Right ventricle myocardium inferior (tissue), 1 donor: Measurements from ENCODE around the gene DCLK2. TPM values are rescaled to one million over a fixed set of nuclear protein-coding genes. Genes with fewer than 3 reads are reported as not detected.
"Not testable (repeated sequence)": the region's sequence is repeated elsewhere in the genome, so short reads cannot be mapped to it uniquely, and the experiment has no call there.

Experiments
- ATAC-seq: fragments of 200-7000 bp; cut with Tn5 transposase; one replicate; pipeline ENCODE4 v1.9.1; 2020; ENCODE audit warnings: mild to moderate bottlenecking, moderate library complexity
- DNase-seq: peaks from one replicate; pipeline ENCODE4 v3.0.0; 2021; ENCODE audit errors: missing footprints
- intact Hi-C: fragments of 100-400 bp; cut with DNase I; formaldehyde crosslinking; loops from one replicate; pipeline ENCODE4 v1.11.0; 2022
- total RNA-seq: library from RNA; stranded (reverse); fragmentation: NEBNext Ultra II Directional; extraction: Animal tissue kit (Norgen Biotek cat#: 25700); gene quantifications from one replicate; pipeline ENCODE4 v1.2.1, GENCODE V29; 2021
- donor health status: DM: no; HTN: yes; CAD: no; lungs with severe emphysema.

DCLK2 gene
- total RNA-seq, 1 donor from 2014 or later = 19.9 TPM

GRCh38 chr4:150173982-150174398, 95.7 kb downstream of the DCLK2 start:
- DNase-seq (no peak), ATAC-seq (no peak)
- intact Hi-C loops = no loop called here

- intact Hi-C loops = no loop called here
- ATAC-seq (peak; percentile 86), DNase-seq (no peak)
These were observed 98.3 kb downstream of the DCLK2 start for GRCh38 chr4:150176547-150176946.

GRCh38 chr4:150178161-150178560, 99.9 kb downstream of the DCLK2 start:
- DNase-seq (no peak), ATAC-seq (no peak)
- intact Hi-C loops = no loop called here

- intact Hi-C loops = loop anchor here (5.0 kb wide), 1 partner anchor 104 kb away; the partner anchor contains the start of gene DCLK2
- ATAC-seq (peak; percentile 31), DNase-seq (no peak)
These were observed 103.3 kb downstream of the DCLK2 start for GRCh38 chr4:150181536-150181935.

- no peak for ATAC-seq
- DNase-seq = no peak
- intact Hi-C loops = loop anchor here (5.0 kb wide), 1 partner anchor 105 kb away; the partner anchor contains the start of gene DCLK2
These were observed 104.5 kb downstream of the DCLK2 start for GRCh38 chr4:150182794-150183193.

GRCh38 chr4:150185033-150185432, 106.8 kb downstream of the DCLK2 start:
- DNase-seq, intact Hi-C loops, ATAC-seq: not testable (repeated sequence)

GRCh38 chr4:150192986-150193385, 114.7 kb downstream of the DCLK2 start:
- no peak for ATAC-seq
- intact Hi-C loops = no loop called here

GRCh38 chr4:150197256-150197655, 119.0 kb downstream of the DCLK2 start:
- intact Hi-C loops, DNase-seq, ATAC-seq: not testable (repeated sequence)

More at GRCh38 chr4:150192986-150193385, 114.7 kb downstream of the DCLK2 start:
- no peak for DNase-seq

- intact Hi-C loops = no loop called here
- DNase-seq (no peak), ATAC-seq (no peak)
These were observed 120.8 kb downstream of the DCLK2 start for GRCh38 chr4:150199056-150199455.

GRCh38 chr4:150205016-150205415, 126.8 kb downstream of the DCLK2 start:
- DNase-seq (no peak), ATAC-seq (no peak)
- intact Hi-C loops = no loop called here

- DNase-seq (no peak), ATAC-seq (no peak)
- intact Hi-C loops = no loop called here
These were observed 128.0 kb downstream of the DCLK2 start for GRCh38 chr4:150206265-150206664.

GRCh38 chr4:150206954-150207353, 128.7 kb downstream of the DCLK2 start:
- intact Hi-C loops = no loop called here
- ATAC-seq (no peak), DNase-seq (no peak)

- DNase-seq = no peak
- ATAC-seq = no peak
- intact Hi-C loops = loop anchor here (2.0 kb wide), 1 partner anchor 129 kb away; the partner anchor contains the start of gene DCLK2
These were observed 129.6 kb downstream of the DCLK2 start for GRCh38 chr4:150207871-150208270.

- DNase-seq = no peak
- intact Hi-C loops = loop anchor here (2.0 kb wide), 1 partner anchor 130 kb away; the partner anchor contains the start of gene DCLK2
- ATAC-seq = peak; percentile 81
These were observed 131.0 kb downstream of the DCLK2 start for GRCh38 chr4:150209140-150209829.

- ATAC-seq (no peak), DNase-seq (no peak)
- intact Hi-C loops = loop anchor here (2.0 kb wide), 2 partner anchors 20 to 200 kb away; no protein-coding TSS in a partner anchor
These were observed 132.8 kb downstream of the DCLK2 start for GRCh38 chr4:150211016-150211415.

GRCh38 chr4:150211799-150212445, 133.7 kb downstream of the DCLK2 start:
- DNase-seq (no peak), ATAC-seq (no peak)
- intact Hi-C loops = loop anchor here (2.0 kb wide), 2 partner anchors 21 to 201 kb away; no protein-coding TSS in a partner anchor

- no peak for ATAC-seq
- DNase-seq = no peak
- intact Hi-C loops = no loop called here
These were observed 134.2 kb downstream of the DCLK2 start for GRCh38 chr4:150212485-150212884.

- DNase-seq = no peak
- no peak for ATAC-seq
- intact Hi-C loops = no loop called here
These were observed 134.7 kb downstream of the DCLK2 start for GRCh38 chr4:150212927-150213326.

- DNase-seq (no peak), ATAC-seq (no peak)
- intact Hi-C loops = no loop called here
These were observed 137.4 kb downstream of the DCLK2 start for GRCh38 chr4:150215601-150216000.

- DNase-seq (no peak), ATAC-seq (no peak)
- intact Hi-C loops = no loop called here
These were observed 138.5 kb downstream of the DCLK2 start for GRCh38 chr4:150216726-150217125.
